ELR (cell line): ENCODE measurements around the gene FBH1.
A peak's percentile ranks its signal among the peaks of the same experiment; 100 is the strongest.
"Not testable (repeated sequence)": the region's sequence is repeated elsewhere in the genome, so short reads cannot be mapped to it uniquely, and the experiment has no call there.

Source experiments
- DNase-seq: peaks from one replicate; pipeline ENCODE4 v3.0.0-alpha.2; 2015; ENCODE audit warnings: low read depth

Gene FBH1

GRCh38 chr10:5960070-5960972 is 70.3 kb downstream of the FBH1 start:
- DNase-seq = peak; percentile 34

- DNase-seq = not testable (repeated sequence)
These were observed 70.9 kb downstream of the FBH1 start for GRCh38 chr10:5960973-5961275.

- no peak for DNase-seq
These were observed 71.5 kb downstream of the FBH1 start for GRCh38 chr10:5961405-5962100.

GRCh38 chr10:5962358-5962940 is 72.4 kb downstream of the FBH1 start:
- not testable (repeated sequence) for DNase-seq

- DNase-seq = no peak
These were observed 73.0 kb downstream of the FBH1 start for GRCh38 chr10:5963071-5963470.

GRCh38 chr10:5963591-5963990 is 73.5 kb downstream of the FBH1 start:
- no peak for DNase-seq

- DNase-seq = no peak
These were observed 74.7 kb downstream of the FBH1 start for GRCh38 chr10:5964736-5965135.

- DNase-seq = no peak
These were observed 75.2 kb downstream of the FBH1 start for GRCh38 chr10:5965266-5965665.

GRCh38 chr10:5968037-5968680 is 78.1 kb downstream of the FBH1 start:
- DNase-seq = no peak

- no peak for DNase-seq
These were observed 78.8 kb downstream of the FBH1 start for GRCh38 chr10:5968681-5969453.

- no peak for DNase-seq
These were observed 80.0 kb downstream of the FBH1 start for GRCh38 chr10:5970066-5970465.

- DNase-seq = no peak
These were observed 80.5 kb downstream of the FBH1 start for GRCh38 chr10:5970527-5970926.

GRCh38 chr10:5971315-5971832 is 81.3 kb downstream of the FBH1 start:
- no peak for DNase-seq

- no peak for DNase-seq
These were observed 81.8 kb downstream of the FBH1 start for GRCh38 chr10:5971886-5972285.

GRCh38 chr10:5973069-5973468 is 83.0 kb downstream of the FBH1 start:
- DNase-seq = no peak

- DNase-seq = peak; percentile 39
These were observed 85.8 kb downstream of the FBH1 start for GRCh38 chr10:5975641-5976473.

- peak; percentile 64 for DNase-seq
These were observed 86.7 kb downstream of the FBH1 start for GRCh38 chr10:5976512-5977470.

- peak; percentile 90 for DNase-seq
These were observed 87.6 kb downstream of the FBH1 start, which contains the start of gene IL15RA for GRCh38 chr10:5977471-5978229. IL15RA (minus strand) TSS chr10:5977543; CDS start chr10:5977492, 51 bp downstream.

GRCh38 chr10:5978230-5978489 is 88.1 kb downstream of the FBH1 start:
- no peak for DNase-seq
